ENCODE data around the gene SOX9. TPM values are rescaled to one million over a fixed set of nuclear protein-coding genes. Genes with fewer than 3 reads are reported as not detected.
"Not testable (repeated sequence)": the region's sequence is repeated elsewhere in the genome, so short reads cannot be mapped to it uniquely, and the experiment has no call there.

The SOX9 gene
- total RNA-seq, 3 donors from 2014 or later = 17.2 to 46.0 (median 39.8) TPM

- intact Hi-C loops (cut with DNase I, micrococcal nuclease) = loop anchor here in 1 of 2 donors (10.0 kb wide), 1 partner anchor 636 kb away; no protein-coding TSS in a partner anchor
- ATAC-seq = peak; percentile 58
- no peak for TF ChIP-seq CTCF (IDR thresholded peaks at IDR 0.05)
- Histone ChIP-seq H3K4me1 (ENCODE audit: low read depth) (peaks cover 7% of the 10 kb centered on the region), H3K4me3 (no peak overlapping the region), H3K9me3 (no peaks in the 10 kb centered on the region), H3K36me3 (ENCODE audit: low read depth) (no peaks in the 10 kb centered on the region)
- DNase-seq = peak in 2 of 3 donors; percentile 39 to 69
Measured at GRCh38 chr17:72110942-72111318, 9.9 kb upstream of the SOX9 start.

DNA sequence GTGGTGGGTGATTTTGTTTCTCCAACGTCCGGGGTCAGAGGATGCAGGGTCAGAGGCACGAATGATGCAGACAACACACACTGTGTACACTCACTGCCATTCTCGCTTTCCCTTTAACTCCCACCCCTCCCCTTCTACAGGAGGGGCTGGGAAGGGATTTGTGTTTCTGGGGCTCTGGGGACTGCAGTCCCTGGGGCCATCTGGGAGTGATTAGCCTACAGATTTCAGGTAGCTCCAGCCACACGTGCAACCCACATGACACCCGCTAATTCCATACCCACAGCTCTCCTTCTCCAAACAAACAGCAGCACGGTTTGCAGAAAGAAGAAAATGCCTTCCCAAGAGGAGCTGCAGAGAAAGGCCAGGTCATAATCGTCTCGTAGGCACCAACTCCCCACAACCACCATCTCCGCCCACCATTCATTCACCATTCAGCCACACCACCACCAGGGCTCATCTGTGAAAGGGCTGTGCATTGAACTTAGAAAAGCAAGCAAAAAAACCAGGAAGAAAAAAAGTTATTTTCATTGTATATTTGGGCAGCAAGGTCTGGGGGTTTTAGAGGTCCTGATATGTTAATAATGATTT, 9.4 kb upstream of the SOX9 start:
- DNase-seq (peak in 1 of 3 donors; percentile 30), ATAC-seq (peak; percentile 41)
- TF ChIP-seq CTCF (IDR thresholded peaks at IDR 0.05) = no peak
- intact Hi-C loops (cut with DNase I, micrococcal nuclease) = loop anchor here in 1 of 2 donors (10.0 kb wide), 1 partner anchor 637 kb away; no protein-coding TSS in a partner anchor
- Histone ChIP-seq H3K9me3 (no peaks in the 10 kb centered on the region), H3K36me3 (ENCODE audit: low read depth) (no peaks in the 10 kb centered on the region), H3K4me3 (no peak overlapping the region), H3K4me1 (ENCODE audit: low read depth) (peaks cover 7% of the 10 kb centered on the region)

DNA sequence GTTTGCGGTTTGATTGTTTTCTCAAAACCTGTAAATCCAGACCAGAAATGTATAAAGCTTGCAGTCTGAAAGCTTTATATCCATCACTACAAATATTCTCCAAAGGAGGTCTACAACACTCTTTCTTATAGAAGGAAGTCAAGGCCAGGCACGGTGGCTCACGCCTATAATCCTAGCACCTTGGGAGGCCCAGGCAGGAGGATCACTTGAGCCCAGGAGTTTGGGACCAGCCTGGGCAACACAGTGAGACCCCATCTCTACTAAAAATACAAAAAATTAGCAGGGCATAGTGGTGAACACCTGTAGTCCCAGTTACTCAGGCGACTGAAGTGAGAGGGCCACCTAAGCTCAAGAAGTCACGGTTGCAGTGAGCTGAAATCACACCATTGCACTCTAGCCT, 8.9 kb upstream of the SOX9 start:
- H3K4me1 ChIP-seq (ENCODE audit: low read depth); H3K9me3 ChIP-seq; DNase-seq; H3K36me3 ChIP-seq (ENCODE audit: low read depth); H3K4me3 ChIP-seq; ATAC-seq: not testable (repeated sequence)
- intact Hi-C loops (cut with DNase I, micrococcal nuclease) = loop anchor here in 1 of 2 donors (10.0 kb wide), 1 partner anchor 637 kb away; no protein-coding TSS in a partner anchor

DNA sequence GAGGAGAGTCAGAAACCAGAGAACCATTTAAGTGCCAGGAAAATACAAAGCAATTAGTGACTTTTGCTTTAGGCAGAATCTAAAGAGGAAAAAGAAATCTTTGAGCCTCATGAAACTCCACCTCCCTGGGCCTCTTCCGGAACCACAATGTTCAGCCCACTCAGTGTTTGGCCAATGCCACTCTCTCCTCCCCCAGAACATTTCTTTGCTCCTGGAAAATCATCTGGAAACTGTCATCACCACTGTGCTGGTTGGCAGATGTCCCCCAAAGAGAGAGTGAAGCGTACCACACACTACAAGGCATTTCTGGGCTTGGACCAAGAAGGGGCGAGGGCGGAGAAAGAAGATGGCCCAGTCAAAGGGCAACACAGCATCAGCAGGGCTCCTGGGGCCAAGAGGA, 7.1 kb upstream of the SOX9 start:
- DNase-seq (no peak), ATAC-seq (no peak)
- TF ChIP-seq CTCF (IDR thresholded peaks at IDR 0.05) = no peak
- Histone ChIP-seq H3K36me3 (ENCODE audit: low read depth) (no peaks in the 10 kb centered on the region), H3K4me1 (ENCODE audit: low read depth) (peaks cover 12% of the 10 kb centered on the region), H3K9me3 (no peaks in the 10 kb centered on the region), H3K4me3 (no peak overlapping the region)
- intact Hi-C loops (cut with DNase I, micrococcal nuclease) = loop anchor here in 1 of 2 donors (10.0 kb wide), 1 partner anchor 639 kb away; no protein-coding TSS in a partner anchor

DNA sequence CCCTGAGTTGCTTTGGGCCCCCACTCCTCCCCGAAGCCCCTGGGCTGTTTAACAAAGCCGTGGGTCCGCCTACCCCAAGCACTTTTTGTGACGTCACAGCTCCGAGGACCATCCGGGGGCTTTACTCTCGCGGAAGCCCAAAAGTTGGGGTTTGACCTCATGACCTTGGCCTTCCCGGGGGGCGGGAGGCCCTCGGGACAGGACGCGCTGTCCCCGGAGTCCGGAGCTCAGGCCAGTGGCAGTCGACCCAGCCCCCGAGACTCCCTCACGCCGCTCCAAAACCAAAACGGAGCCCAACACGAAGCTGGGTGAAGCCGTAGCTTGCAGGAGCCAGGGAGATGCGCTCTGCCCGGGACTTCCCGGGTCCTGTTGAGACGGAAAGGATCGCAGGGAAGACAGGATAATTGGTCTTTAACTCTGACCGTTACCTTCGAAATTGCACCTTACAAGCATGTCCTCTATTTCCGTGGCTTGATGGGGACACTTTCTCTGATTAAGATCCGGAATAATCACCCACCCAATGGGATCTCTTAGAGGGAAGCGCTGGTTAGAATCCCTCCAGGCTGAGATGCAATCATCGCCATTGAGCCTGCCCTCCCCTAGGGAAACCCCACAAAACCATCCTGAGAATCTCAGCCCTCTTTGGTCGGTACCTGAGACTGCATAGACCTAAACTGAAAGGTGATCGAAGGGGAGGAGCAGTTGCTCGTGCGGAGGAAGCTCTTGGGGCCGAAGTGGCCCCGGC, 4.9 kb upstream of the SOX9 start:
- no peaks in the 10 kb centered on the region for H3K36me3 ChIP-seq (ENCODE audit: low read depth)
- DNase-seq = no peak
- intact Hi-C loops (cut with DNase I, micrococcal nuclease) = loop anchor here in 1 of 2 donors (10.0 kb wide), 1 partner anchor 641 kb away; no protein-coding TSS in a partner anchor
- ATAC-seq = no peak
- no peaks in the 10 kb centered on the region for H3K9me3 ChIP-seq
- peaks cover 5% of the 10 kb centered on the region for H3K4me1 ChIP-seq (ENCODE audit: low read depth)
- no peak for TF ChIP-seq CTCF (IDR thresholded peaks at IDR 0.05)
- no peak overlapping the region for H3K4me3 ChIP-seq
